HG03342 (cell line): ENCODE results near the gene C14orf119.

Source experiments
- ATAC-seq: cut with Tn5 transposase; IDR thresholded peaks from one replicate; pipeline ENCODE4 v1.9.1; 2021; ENCODE audit warnings: mild to moderate bottlenecking, moderate library complexity; ENCODE audit not compliant: unreplicated experiment

Gene C14orf119

GRCh38 chr14:23060536-23061260 is 34.6 kb upstream of the C14orf119 start:
- ATAC-seq = no peak

- no peak for ATAC-seq
Observed at GRCh38 chr14:23062002-23062401, 33.3 kb upstream of the C14orf119 start.

GRCh38 chr14:23063601-23064000 is 31.7 kb upstream of the C14orf119 start:
- ATAC-seq = no peak

GRCh38 chr14:23066368-23066767 is 28.9 kb upstream of the C14orf119 start:
- ATAC-seq = no peak

- ATAC-seq = no peak
Observed at GRCh38 chr14:23066855-23067744, 28.2 kb upstream of the C14orf119 start.

GRCh38 chr14:23067847-23068788 is 27.2 kb upstream of the C14orf119 start:
- no peak for ATAC-seq

GRCh38 chr14:23068789-23069412 is 26.4 kb upstream of the C14orf119 start:
- ATAC-seq = peak; percentile 78

- ATAC-seq = no peak
Observed at GRCh38 chr14:23069413-23069806, 25.9 kb upstream of the C14orf119 start.

- ATAC-seq = no peak
Observed at GRCh38 chr14:23070262-23071129, 24.8 kb upstream of the C14orf119 start.

- peak; percentile 86 for ATAC-seq
Observed at GRCh38 chr14:23071244-23071920, 23.9 kb upstream of the C14orf119 start.

- ATAC-seq = no peak
Observed at GRCh38 chr14:23071921-23072539, 23.3 kb upstream of the C14orf119 start.

GRCh38 chr14:23074906-23075305 is 20.4 kb upstream of the C14orf119 start:
- ATAC-seq = no peak

- ATAC-seq = no peak
Observed at GRCh38 chr14:23076785-23077408, 18.4 kb upstream of the C14orf119 start.

GRCh38 chr14:23077962-23078361 is 17.3 kb upstream of the C14orf119 start:
- ATAC-seq = no peak

- no peak for ATAC-seq
Observed at GRCh38 chr14:23078692-23079116, 16.6 kb upstream of the C14orf119 start.

GRCh38 chr14:23079716-23080115 is 15.6 kb upstream of the C14orf119 start:
- no peak for ATAC-seq

- no peak for ATAC-seq
Observed at GRCh38 chr14:23080474-23080873, 14.8 kb upstream of the C14orf119 start.

- no peak for ATAC-seq
Observed at GRCh38 chr14:23085458-23085857, 9.8 kb upstream of the C14orf119 start.
